ENCODE measurements around the gene ANKRD44.

ANKRD44 gene

DNA sequence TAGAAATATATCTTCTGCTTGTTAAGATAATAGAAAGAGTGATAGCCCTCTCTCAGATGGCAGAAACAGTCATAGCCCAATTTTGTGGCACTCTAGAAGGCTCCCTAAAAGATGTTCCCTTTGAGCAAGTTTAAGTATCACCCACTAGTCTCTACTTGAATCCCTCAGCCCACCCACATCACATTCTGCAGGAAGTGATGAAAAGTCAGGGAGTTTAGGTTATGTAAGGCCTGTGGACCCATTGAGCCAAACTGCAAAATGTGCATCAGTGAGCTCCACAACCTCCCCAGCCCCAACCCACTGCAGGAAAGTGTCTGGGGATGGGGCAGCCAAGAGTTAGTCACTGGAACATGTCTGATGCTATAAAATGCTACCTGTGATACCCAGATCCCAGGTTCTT, 25.6 kb downstream of the ANKRD44 start:
- H4K20me1 ChIP-seq (ENCODE audit: insufficient read depth, low read length), result no peaks in the 10 kb centered on the region
- no peak overlapping the region for H3K4me2 ChIP-seq (ENCODE audit: low read length)
- peaks cover 66% of the 10 kb centered on the region for H3K79me2 ChIP-seq (ENCODE audit: insufficient read depth, low read length)
- peaks cover 21% of the 10 kb centered on the region for H3K4me1 ChIP-seq (ENCODE audit: insufficient read depth, low read length, severe bottlenecking)
- H2AFZ ChIP-seq (ENCODE audit: low read length), result no peak overlapping the region
- H3K9me2 ChIP-seq (ENCODE audit: low read depth, low read length), result no peaks in the 10 kb centered on the region
- no peak overlapping the region for H3K4me3 ChIP-seq (ENCODE audit: low read depth, low read length, poor library complexity, severe bottlenecking)
- TF ChIP-seq, protein P1, sequence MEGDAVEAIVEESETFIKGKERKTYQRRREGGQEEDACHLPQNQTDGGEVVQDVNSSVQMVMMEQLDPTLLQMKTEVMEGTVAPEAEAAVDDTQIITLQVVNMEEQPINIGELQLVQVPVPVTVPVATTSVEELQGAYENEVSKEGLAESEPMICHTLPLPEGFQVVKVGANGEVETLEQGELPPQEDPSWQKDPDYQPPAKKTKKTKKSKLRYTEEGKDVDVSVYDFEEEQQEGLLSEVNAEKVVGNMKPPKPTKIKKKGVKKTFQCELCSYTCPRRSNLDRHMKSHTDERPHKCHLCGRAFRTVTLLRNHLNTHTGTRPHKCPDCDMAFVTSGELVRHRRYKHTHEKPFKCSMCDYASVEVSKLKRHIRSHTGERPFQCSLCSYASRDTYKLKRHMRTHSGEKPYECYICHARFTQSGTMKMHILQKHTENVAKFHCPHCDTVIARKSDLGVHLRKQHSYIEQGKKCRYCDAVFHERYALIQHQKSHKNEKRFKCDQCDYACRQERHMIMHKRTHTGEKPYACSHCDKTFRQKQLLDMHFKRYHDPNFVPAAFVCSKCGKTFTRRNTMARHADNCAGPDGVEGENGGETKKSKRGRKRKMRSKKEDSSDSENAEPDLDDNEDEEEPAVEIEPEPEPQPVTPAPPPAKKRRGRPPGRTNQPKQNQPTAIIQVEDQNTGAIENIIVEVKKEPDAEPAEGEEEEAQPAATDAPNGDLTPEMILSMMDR (IDR thresholded peaks at IDR 0.05; ENCODE audit: low read length), result no peak
- TF ChIP-seq EZH2 (IDR thresholded peaks at IDR 0.05; ENCODE audit: borderline replicate concordance, low read length), result no peak
- H3F3A ChIP-seq (ENCODE audit: insufficient read depth, low read length), result no peaks in the 10 kb centered on the region
- H3K9ac ChIP-seq (ENCODE audit: low read length), result no peak overlapping the region
- no peak overlapping the region for H3K27ac ChIP-seq (ENCODE audit: low read depth, low read length, poor library complexity, severe bottlenecking)
- peaks cover 17% of the 10 kb centered on the region for H3K36me3 ChIP-seq (ENCODE audit: insufficient read depth, low read length)
- H3K9me3 ChIP-seq (ENCODE audit: low read length), result peaks cover 7% of the 10 kb centered on the region; the same call in 1 of the 2 replicates
- H3K27me3 ChIP-seq (ENCODE audit: insufficient read depth, low read length), result no peaks in the 10 kb centered on the region

DNA sequence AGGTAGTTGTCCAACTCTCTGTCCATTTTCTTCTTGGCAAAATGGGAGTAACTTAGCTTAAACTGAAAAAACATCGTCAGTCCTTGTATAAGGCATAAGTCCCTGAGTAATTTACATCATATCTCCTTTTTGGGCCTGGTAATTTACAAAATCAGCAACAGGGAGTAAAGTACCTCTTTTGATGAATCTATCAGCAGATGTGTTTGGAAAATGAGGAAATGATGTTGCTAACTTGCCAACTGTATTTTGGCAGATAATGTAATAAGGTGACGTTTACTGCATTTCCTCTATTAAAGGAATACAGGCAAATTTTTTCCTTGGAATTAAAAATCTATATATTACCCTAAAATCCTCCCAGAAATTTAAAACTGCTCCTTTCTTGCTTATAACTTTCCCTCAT, 29.2 kb downstream of the ANKRD44 start:
- Histone ChIP-seq H3K4me2 (ENCODE audit: low read length) (no peak overlapping the region), H4K20me1 (ENCODE audit: insufficient read depth, low read length) (no peaks in the 10 kb centered on the region), H3F3A (ENCODE audit: insufficient read depth, low read length) (no peaks in the 10 kb centered on the region), H3K36me3 (ENCODE audit: insufficient read depth, low read length) (no peaks in the 10 kb centered on the region), H3K9ac (ENCODE audit: low read length) (no peak overlapping the region), H2AFZ (ENCODE audit: low read length) (no peak overlapping the region), H3K4me1 (ENCODE audit: insufficient read depth, low read length, severe bottlenecking) (peaks cover 21% of the 10 kb centered on the region), H3K79me2 (ENCODE audit: insufficient read depth, low read length) (peaks cover 59% of the 10 kb centered on the region), H3K27me3 (ENCODE audit: insufficient read depth, low read length) (no peaks in the 10 kb centered on the region), H3K27ac (ENCODE audit: low read depth, low read length, poor library complexity, severe bottlenecking) (no peak overlapping the region), H3K9me2 (ENCODE audit: low read depth, low read length) (no peaks in the 10 kb centered on the region), H3K4me3 (ENCODE audit: low read depth, low read length, poor library complexity, severe bottlenecking) (no peak overlapping the region), H3K9me3 (ENCODE audit: low read length) (no peaks in the 10 kb centered on the region)
- no peak for TF ChIP-seq EZH2 (IDR thresholded peaks at IDR 0.05; ENCODE audit: borderline replicate concordance, low read length)
- TF ChIP-seq, protein P1 (IDR thresholded peaks at IDR 0.05; ENCODE audit: low read length), result no peak

DNA sequence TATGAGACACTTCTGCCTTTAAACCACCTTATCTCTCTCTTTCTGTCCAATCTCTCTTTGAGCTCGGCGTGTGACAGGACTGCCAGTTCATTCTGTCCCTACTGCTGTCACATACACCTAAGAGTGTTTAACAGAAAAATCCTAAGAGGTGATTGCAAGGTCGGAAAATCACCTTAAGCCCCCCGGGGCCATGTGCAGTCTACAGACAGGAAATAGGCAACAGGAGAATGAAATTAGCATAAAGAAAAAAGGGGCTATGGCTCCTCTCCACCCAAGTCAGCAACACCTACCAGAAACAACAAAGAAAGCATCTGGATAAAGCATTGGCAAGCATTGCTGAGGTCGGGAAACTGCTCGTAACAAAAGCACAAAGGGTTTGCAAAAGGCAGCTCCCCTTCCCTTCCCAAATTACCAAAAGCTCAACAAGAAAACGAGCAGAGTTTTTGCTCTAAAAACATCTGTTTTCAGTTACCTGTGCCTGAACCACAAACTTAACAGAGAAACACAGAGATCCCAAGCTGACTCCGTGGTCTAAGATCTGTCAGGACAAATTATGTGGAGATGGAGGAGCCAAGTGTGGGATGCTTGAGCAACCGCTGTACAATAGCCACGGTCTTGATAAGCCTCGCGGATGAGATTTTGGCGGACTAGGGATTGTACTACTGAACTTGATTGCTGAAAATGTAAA, 30.4 kb downstream of the ANKRD44 start:
- Histone ChIP-seq H3K4me1 (ENCODE audit: insufficient read depth, low read length, severe bottlenecking) (peaks cover 21% of the 10 kb centered on the region), H3F3A (ENCODE audit: insufficient read depth, low read length) (no peaks in the 10 kb centered on the region), H3K36me3 (ENCODE audit: insufficient read depth, low read length) (no peaks in the 10 kb centered on the region), H3K9ac (ENCODE audit: low read length) (no peak overlapping the region), H3K9me3 (ENCODE audit: low read length) (no peaks in the 10 kb centered on the region), H3K4me2 (ENCODE audit: low read length) (no peak overlapping the region), H3K79me2 (ENCODE audit: insufficient read depth, low read length) (peaks cover 55% of the 10 kb centered on the region), H3K27ac (ENCODE audit: low read depth, low read length, poor library complexity, severe bottlenecking) (peak overlapping the region; percentile 32), H4K20me1 (ENCODE audit: insufficient read depth, low read length) (no peaks in the 10 kb centered on the region), H3K9me2 (ENCODE audit: low read depth, low read length) (no peaks in the 10 kb centered on the region), H3K4me3 (ENCODE audit: low read depth, low read length, poor library complexity, severe bottlenecking) (no peak overlapping the region), H3K27me3 (ENCODE audit: insufficient read depth, low read length) (no peaks in the 10 kb centered on the region), H2AFZ (ENCODE audit: low read length) (no peak overlapping the region)
- TF ChIP-seq, protein P1 (IDR thresholded peaks at IDR 0.05; ENCODE audit: low read length), result no peak
- no peak for TF ChIP-seq EZH2 (IDR thresholded peaks at IDR 0.05; ENCODE audit: borderline replicate concordance, low read length)
